Panc1 (cell line): Measurements from ENCODE around the gene SH3BP5L.

Source experiments
- POLR2AphosphoS5 ChIP-seq: IDR thresholded peaks from 2 replicates; pipeline ENCODE4 v1.6.1; 2012; ENCODE audit warnings: mild to moderate bottlenecking, low read depth, low read length, moderate library complexity
- TF ChIP-seq, protein P1 (sequence below): fragments of 450-650 bp; IDR thresholded peaks from 2 replicates; pipeline ENCODE4 v1.5.1; 2017; ENCODE audit warnings: mild to moderate bottlenecking
- TF ChIP-seq, protein P2 (sequence below), 2 experiments: IDR thresholded peaks; 2 replicates each; pipeline ENCODE4 v1.6.1; 2011 to 2012; ENCODE audit warnings: low read depth in 2 of 2, control low read depth in 1 of 2, low read length in 1 of 2, mild to moderate bottlenecking in 1 of 2, moderate library complexity in 1 of 2; ENCODE audit not compliant: insufficient read depth in 1 of 2

DNA sequence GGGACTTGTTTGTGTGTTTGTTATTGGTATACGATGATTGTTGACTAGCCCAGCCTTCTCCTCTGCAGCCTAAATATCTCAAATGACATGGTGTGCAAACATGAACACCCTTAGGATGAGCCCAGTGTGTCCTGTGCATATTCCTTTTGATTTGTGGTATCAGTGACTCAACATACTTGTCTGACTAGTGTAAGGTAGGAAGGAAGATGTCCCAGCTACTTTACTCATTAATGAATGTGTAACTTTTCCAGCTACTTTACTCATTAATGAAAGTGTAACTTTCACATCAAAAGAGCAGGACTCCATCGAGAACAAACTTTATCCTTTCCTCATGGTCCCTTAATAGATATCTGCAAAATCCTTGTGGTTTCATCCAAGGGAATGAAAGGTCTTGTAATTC lies 35.9 kb upstream of the SH3BP5L start:
- TF ChIP-seq, protein P1, sequence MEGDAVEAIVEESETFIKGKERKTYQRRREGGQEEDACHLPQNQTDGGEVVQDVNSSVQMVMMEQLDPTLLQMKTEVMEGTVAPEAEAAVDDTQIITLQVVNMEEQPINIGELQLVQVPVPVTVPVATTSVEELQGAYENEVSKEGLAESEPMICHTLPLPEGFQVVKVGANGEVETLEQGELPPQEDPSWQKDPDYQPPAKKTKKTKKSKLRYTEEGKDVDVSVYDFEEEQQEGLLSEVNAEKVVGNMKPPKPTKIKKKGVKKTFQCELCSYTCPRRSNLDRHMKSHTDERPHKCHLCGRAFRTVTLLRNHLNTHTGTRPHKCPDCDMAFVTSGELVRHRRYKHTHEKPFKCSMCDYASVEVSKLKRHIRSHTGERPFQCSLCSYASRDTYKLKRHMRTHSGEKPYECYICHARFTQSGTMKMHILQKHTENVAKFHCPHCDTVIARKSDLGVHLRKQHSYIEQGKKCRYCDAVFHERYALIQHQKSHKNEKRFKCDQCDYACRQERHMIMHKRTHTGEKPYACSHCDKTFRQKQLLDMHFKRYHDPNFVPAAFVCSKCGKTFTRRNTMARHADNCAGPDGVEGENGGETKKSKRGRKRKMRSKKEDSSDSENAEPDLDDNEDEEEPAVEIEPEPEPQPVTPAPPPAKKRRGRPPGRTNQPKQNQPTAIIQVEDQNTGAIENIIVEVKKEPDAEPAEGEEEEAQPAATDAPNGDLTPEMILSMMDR, result no peak
- TF ChIP-seq, protein P2, sequence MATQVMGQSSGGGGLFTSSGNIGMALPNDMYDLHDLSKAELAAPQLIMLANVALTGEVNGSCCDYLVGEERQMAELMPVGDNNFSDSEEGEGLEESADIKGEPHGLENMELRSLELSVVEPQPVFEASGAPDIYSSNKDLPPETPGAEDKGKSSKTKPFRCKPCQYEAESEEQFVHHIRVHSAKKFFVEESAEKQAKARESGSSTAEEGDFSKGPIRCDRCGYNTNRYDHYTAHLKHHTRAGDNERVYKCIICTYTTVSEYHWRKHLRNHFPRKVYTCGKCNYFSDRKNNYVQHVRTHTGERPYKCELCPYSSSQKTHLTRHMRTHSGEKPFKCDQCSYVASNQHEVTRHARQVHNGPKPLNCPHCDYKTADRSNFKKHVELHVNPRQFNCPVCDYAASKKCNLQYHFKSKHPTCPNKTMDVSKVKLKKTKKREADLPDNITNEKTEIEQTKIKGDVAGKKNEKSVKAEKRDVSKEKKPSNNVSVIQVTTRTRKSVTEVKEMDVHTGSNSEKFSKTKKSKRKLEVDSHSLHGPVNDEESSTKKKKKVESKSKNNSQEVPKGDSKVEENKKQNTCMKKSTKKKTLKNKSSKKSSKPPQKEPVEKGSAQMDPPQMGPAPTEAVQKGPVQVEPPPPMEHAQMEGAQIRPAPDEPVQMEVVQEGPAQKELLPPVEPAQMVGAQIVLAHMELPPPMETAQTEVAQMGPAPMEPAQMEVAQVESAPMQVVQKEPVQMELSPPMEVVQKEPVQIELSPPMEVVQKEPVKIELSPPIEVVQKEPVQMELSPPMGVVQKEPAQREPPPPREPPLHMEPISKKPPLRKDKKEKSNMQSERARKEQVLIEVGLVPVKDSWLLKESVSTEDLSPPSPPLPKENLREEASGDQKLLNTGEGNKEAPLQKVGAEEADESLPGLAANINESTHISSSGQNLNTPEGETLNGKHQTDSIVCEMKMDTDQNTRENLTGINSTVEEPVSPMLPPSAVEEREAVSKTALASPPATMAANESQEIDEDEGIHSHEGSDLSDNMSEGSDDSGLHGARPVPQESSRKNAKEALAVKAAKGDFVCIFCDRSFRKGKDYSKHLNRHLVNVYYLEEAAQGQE (IDR thresholded peaks at IDR 0.05; ENCODE audit: insufficient read depth in 1 of 2, low read depth in 2 of 2, low read length in 1 of 2), result no peak
- TF ChIP-seq POLR2AphosphoS5, result no peak
